Activated T-helper 1 cell treated with anti-CD3 and anti-CD28 coated beads, Interleukin-2, amount 50 U/mL, for 16 hours (primary cell): Measurements from ENCODE around the gene SLC38A1.
"Not testable (repeated sequence)": the region's sequence is repeated elsewhere in the genome, so short reads cannot be mapped to it uniquely, and the experiment has no call there.

Source experiments
- DNase-seq, 2 donors: peaks; one replicate each; pipeline ENCODE4 v3.0.0-alpha.2; 2020; ENCODE audit warnings: low read depth in 1 of 2, low spot score in 1 of 2

The SLC38A1 gene

DNA sequence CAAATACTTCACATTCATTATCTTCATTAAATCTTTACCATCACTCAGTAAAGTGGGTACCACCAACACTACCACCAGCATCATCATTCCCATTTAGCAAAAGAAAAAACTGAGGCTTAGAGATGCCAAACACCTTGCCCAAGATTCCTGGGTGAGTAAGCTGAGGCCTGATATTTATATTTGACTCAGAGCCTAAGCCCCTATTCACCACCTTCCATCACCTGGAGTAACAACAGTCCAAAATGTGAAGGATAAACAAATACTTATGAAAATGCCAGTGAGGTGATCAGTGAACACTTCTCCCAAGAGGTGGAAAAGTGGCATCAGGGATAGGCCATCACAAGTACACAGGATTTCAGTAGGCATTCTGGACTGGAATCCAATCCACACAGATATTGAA is 3.7 kb downstream of the SLC38A1 start:
- DNase-seq, result no peak

DNA sequence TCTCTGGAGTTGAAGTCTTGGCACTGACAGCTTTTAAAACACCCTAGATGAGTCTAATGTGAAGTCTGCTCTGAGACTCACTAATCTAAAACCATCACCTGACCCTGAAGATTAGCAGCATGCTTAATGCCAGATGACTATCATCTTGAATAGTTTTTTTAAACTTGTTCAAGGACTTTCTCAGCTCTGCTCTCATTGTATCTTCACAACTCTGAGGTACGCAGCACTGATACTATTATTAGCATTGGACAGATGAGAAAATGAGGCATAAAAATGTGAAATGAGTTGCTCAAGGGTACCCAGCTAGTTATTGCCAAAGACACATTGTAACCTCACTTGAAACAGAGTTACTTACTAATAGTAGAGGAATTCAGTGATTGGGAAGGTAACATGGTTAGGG is 4.8 kb downstream of the SLC38A1 start:
- no peak for DNase-seq

DNA sequence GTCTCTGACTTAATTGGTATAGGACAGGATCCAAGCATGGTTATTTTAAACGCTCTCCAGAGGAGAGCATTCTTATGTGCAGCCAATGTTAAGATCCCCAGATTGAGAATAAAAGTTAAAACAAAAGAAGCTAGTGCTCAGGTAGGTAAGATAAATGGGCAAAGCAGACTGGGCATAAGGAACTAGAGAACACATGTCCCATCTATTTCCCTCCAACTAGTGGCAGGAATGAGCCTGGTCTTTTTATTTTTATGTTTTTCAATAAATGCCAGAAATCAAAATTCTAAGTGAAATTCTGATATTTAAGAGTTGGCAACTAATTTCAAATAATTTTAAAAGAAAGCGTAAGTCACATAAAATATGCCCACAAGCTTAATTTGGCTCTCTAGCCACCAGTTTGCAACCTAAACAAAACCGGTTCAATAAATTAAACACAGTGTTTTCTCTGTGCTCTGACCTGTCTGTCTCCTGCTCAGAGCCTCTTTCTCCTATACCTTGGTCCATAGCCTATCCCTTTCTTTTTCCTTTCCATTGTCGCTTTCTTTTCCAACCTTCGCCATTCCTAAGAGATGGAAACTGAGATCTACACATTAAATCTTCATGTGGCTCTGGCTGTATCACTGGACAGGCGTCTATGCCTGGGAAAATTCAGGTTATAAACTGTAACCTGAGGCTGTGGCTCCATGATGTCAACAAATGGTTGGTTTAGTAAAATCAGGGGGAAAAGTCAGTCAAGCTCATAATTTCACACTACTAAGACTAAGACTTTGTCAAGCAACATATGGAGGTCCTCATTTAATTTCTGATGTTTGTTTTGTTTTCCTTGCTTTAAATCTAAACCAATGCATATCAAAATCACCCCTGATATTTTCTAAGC is 5.5 kb downstream of the SLC38A1 start:
- DNase-seq, result no peak

DNA sequence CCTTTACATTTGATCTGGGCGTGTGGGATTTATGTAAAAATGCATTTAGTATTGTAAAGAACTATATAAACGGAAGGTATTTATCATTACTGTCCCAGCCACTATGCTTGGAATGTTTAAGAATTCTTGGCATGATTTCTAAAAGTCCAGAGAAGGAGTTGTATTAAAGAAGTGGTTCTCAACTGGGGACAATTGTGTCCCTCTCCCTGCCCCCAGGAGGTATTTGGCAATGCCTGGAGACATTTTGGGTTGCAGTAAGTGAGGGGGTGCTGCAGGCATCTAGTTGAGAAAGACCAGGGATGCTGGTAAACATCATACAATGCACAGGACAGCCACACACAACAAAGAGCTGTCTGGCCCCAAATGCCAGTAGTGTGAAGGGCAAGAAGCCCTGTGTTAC is 7.2 kb downstream of the SLC38A1 start:
- no peak for DNase-seq

DNA sequence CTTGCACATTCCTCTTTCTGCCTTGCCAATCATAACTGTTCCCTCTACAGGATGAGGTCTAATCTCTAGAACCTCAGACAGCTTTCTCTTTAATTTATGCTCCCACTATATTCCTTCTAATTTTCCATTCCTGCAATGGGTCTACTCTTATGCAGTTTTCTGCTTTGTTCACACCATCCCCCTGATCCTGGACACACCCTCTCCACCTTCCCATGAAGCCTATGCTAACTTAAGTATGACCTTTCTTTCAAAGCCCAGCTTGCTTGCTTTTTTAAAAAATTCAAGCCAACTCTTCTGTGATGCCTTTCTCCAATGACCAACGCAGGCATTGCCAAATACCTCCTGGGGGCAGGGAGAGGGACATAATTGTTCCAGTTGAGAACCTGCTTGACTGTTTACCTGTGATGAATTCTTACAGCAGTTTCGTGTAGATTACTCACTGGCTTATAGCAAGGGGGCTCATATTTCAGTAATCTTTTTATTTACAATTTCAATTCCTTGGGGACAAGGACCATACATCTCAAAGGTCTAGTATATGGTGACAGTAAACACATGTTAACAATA is 7.8 kb downstream of the SLC38A1 start:
- DNase-seq, result no peak

DNA sequence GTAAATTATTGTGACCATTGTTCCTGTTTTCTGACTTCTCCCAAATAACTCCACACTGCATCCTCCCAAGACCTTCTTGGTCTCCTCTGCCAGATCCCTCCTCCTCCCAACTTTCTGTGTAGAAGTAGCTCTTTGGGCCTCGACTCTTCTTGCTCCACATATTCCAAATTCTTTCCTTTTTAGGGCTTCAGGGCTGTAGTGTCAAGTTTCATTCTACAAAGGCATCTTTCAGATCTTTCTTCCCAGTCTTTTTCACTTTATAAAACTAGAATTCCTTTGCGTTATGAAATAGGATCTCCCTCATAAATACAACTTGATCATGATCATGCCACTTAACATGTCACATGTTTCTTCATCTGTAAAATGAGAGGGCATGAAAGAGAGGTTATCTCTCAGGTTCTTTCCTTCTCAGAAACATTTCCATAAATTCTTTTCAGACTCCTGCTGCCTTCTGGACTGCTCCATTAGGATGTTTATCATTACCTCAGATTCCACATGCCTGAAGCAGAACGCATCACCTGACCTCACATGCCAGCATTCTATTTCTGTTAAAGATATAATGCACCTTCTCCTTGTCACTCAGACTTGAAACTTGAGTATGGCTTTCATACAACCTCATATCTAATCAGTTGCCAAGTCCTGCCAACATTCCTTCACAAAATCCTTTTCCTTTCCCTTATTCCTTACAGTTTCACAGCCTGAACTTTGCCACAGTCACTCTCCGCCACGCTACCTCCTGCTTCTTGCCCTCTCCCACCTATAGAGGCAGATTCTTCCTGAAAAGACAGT is 8.5 kb downstream of the SLC38A1 start:
- DNase-seq, result no peak

DNA sequence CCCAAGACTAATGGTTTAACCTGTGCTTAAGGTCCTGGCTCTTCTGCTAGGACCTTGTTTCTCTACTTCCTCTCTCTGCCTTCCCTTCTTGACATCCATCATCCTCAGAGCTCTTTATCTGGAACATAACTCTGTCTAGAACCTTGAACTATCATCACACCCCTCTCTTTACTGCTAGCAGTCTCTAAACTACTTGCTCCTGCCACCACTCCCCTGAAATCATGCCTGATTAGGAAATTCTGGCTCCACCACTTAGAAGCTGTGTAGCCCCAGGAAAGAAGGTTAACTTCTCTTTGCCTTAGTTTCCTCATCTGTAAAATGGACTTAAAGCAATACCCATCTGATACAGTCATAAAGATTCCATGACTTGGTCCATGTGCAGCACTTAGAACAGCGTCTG is 9.1 kb downstream of the SLC38A1 start:
- DNase-seq, result no peak

DNA sequence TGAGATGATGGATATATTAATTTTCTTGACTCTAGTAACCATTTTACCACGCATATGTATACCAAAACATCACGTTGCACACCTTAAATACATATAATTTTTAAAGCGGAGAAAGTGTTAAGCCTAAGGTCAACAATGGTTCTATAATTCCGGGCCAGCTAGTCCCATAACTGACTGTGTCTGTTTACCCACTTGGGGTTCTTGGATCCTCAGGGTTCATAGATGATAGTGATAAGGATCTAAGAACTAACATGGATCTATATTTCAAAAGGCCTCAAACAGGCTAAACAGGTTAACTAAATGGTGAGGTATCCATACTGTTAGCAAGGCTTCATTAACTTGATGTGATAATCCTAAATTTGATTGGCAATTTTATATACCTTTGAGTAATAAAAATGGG is 9.8 kb downstream of the SLC38A1 start:
- DNase-seq, result no peak

DNA sequence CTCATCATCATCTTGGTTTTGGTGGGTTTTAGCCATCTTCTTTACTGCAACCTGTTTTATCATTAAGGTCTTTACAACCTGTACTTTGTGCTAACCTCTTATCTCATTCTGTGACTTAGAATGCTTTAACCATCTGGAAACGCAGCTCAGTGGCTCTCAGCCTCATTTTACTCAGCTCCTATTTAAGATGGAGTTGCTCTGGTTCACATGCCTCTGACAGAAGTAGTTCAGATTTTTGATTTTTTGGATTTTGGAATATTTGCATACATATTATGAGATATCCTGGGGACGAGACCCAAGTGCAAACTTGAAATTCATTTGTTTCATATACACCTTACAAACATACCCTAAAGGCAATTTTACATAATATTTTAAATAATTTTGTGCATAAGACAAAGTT is 10.7 kb downstream of the SLC38A1 start:
- DNase-seq, result no peak

DNA sequence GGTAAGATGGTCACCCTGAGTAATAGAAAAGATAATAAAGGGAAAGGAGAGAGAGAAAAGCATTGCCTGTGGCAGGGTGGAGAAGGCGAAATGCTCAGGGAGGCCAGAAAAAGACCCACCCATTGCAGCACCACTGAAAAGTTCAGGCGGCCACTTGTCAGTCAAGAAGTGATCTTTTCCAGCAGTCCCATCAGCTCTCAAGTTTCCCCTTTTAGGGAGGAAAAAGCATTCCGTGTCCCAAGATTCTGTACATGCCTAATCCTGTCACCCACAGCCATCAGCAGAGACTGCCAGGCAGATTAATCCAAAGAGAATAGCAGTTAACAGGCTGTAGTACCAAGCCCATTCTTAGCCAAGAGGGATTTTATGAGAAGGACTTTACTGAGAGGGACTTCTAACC is 11.9 kb downstream of the SLC38A1 start:
- DNase-seq, result no peak

DNA sequence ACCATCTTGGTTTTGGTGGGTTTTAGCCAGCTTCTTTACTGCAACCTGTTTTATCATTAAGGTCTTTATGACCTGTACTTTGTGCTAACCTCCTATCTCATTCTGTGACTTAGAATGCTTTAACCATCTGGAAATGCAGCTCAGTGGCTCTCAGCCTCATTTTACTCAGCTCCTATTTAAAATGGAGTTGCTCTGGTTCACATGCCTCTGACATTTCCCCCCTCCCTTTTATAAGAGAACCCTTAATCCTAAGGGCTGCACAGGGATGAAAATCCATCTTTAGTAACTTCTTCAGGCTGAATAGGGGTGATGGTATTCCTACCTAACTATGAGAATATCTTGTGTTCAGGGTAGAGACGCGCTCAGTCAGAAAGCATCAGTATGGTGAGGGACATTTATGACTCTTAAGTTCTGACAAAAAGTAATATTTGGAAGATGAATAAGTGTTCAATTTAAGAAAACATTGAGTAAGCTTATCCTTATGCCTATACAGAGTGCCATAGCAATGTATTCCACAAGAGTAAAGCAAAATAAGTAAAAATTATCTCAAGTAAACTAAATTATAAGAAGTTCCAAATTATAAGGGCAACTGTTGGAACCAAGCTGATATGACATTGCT is 15.2 kb downstream of the SLC38A1 start:
- DNase-seq, result no peak

DNA sequence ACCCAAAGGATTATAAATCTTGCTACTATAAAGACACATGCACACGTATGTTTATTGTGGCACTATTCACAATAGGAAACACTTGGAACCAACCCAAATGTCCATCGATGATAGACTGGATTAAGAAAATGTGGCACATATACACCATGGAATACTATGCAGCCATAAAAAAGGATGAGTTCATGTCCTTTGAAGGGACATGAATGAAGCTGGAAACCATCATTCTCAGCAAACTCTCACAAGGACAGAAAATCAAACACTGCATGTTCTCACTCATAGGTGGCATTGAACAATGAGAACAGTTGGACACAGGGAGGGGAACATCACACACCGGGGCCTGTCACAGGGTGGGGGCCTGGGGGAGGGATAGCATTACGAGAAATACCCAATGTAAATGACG is 16.8 kb downstream of the SLC38A1 start:
- DNase-seq, result not testable (repeated sequence)

DNA sequence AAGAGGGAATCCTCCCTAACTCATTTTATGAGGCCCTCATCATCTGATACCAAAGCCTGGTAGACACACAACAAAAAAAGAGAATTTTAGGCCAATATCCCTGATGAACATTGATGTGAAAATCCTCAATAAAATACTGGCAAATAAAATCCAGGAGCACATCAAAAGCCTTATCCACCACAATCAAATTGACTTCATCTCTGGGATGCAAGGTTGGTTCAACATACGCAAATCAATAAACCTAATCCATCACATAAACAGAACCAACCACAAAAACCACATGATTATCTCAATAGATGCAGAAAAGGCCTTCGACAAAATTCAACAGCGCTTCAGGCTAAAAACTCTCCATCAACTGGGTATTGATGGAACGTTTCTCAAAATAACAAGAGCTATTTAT is 18.9 kb downstream of the SLC38A1 start:
- DNase-seq, result not testable (repeated sequence)

DNA sequence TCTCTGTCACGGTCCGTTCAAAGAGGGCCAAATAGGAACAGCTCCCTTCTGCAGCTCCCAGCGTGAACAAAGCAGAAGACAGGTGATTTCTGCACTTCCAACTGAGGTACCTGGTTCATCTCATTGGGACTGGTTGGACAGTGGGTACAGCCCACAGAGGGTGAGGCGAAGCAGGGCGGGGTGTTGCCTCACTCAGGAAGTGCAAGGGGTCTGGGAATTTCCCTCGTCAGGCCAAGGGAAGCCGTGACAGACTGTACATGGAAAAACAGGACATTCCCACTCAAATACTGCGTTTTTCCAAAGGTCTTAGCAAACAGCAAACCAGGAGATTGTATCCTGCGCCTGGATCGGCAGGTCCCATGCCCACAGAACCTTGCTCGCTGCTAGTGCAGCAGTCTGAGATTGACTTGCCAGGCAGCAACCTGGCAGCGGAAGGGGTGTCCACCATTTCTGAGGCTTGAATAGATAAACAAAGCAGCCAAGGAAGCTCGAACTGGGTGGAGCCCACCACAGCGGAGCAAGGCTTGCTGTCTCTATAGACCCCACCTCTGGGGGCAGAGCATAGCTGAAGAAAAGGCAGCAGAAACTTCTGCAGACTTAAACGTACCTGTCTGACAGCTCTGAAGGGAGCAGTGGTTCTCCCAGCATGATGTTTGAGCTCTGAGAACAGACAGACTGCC is 22.7 kb downstream of the SLC38A1 start:
- no peak for DNase-seq

DNA sequence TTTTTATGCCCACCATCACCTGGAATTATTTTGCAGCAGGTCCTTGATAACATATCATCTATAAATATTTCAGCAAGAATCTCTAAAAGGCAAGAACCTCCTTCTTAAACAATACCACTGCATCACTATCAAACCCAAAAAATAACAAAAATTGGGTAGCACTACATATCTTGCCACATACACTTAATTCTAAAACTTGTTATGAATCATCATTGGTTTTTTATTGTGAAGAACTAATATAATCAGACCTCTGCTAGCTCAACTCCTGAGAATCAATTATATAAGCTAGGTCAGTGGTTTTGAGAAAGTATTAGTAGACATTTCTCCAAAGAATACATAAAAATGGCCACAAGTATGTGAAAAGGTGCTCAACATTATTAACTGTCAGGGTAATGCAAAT is 23.8 kb downstream of the SLC38A1 start:
- DNase-seq, result no peak

DNA sequence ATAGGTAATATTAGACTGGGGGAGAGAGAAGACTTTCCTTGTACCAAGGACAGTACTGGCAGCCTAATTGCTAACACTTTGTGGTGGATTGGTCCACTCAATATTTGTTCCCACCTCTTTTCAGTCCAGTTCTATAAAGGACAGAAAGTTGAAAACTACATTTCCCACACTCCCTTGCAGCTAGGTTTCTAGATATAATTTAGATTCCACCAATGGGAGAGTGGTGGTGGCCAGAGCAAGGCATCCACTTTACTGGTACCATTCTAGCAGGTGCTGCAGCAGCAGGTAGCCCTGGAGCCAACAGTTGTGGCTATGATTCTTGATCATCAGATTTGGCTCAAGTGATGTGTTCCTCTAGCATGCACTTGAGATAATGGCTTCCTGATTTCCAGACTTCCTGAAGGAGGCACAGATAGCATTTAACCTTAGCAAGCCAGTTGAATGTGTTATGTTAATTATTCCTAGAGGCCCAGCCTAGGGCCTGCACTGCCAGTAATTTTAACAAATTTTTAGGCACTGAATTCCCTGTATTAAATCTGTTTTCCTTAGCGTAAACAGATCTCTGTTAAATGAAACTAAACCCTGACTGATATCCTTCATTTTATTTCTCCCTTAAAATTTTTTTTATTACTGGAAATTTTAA is 24.4 kb downstream of the SLC38A1 start:
- no peak for DNase-seq

DNA sequence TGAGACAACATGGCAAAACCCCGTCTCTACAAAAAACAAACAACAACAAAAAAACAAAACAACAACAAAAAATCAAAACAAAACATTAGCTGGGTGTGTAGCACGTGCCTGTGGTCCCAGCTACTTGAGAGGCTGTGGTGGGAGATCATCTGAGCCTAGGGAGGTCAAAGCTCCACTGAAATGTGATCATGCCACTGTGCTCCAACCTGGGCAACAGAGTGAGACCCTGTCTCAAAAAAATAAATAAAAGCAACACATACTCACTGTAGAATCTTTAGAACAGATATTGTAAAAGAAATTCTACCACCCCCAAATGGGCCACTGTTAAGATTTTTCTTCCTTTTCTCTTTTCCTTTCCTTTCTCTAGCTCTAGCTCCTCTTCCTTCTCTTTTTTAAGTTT is 26.3 kb downstream of the SLC38A1 start:
- DNase-seq, result no peak

DNA sequence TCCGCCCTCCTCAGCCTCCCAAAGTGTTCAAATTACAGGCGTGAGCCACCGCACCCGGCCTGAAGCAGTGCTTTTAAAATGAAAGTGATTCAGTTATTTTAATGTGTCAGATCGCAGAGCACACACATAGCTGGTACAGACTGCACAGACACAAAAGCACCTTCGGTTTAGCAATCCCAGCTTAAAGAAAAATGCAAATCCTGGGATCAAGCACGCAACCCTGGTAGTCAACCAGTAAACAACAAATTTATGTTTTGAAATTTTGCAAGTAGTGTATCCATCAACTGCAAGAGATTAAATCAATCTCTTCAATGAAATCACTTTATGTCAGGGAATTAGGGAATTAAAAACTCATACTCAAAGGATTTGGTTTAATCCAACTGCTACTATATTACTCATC is 28.4 kb downstream of the SLC38A1 start:
- no peak for DNase-seq

DNA sequence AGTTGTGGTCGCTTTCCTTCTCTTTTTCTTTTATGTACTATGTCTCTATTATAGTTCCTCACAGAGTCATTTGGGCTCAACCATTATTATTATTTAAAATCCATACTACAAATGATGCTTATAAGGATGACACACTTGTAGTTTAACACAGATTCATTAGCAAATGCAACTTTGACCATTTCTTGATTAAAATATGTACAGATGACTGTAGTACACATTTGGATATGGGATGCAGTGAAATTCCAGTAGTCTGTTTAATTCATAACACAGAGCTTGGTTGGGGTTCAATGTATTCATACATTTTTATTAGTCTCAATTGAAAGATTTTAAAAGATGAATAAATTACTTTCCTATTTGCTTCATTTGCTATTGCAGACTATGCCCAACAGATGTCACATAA is 30.0 kb downstream of the SLC38A1 start:
- DNase-seq, result no peak

DNA sequence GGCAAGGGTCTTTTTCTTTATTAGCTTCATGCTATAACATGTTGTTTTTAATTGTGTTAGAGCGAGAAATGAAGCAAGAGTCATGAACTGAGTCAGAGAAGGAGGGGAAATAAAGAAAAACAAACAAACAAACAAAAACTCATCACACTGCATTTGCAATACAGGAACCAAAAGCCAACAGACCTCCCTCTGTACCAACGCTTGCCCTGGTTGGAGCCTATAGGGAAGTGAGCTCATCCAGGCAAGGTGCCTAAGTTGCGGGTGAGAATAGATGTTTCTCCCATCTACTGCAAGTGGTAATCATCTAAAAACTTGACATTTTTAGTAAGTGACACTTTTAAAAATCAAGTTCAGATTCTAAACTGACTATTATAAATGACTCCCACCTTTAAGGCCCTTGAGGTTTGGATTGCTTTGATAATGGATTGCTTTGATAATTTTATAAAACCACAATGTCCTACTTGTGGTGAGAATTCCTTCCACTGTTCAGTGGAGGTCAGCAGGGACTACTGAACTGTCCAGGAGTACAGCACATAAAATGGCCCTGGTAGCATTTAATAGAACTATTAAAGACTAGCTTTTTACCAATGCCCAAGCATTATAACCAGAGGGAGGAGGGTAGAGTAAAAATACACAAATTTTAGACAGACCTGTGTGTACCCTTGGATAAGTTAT is 31.3 kb downstream of the SLC38A1 start:
- DNase-seq, result no peak
